Middle frontal gyrus (tissue), 1 donor: ENCODE data around the gene CHST11.
"Not testable (repeated sequence)": the region's sequence is repeated elsewhere in the genome, so short reads cannot be mapped to it uniquely, and the experiment has no call there.

Experiments used
- DNase-seq: peaks from one replicate; pipeline ENCODE4 v3.0.0-alpha.2; 2015; ENCODE audit warnings: low spot score; ENCODE audit errors: extremely low spot score

The CHST11 gene

GRCh38 chr12:104737113-104737512 is 280.4 kb downstream of the CHST11 start:
- DNase-seq, result no peak

GRCh38 chr12:104737791-104738301 is 281.1 kb downstream of the CHST11 start:
- DNase-seq, result no peak

GRCh38 chr12:104738331-104738730 is 281.6 kb downstream of the CHST11 start:
- no peak for DNase-seq

- DNase-seq, result no peak
Observed at GRCh38 chr12:104738776-104739642, 282.3 kb downstream of the CHST11 start.

GRCh38 chr12:104740668-104741067 is 283.9 kb downstream of the CHST11 start:
- DNase-seq, result no peak

- DNase-seq, result no peak
Observed at GRCh38 chr12:104741077-104741476, 284.3 kb downstream of the CHST11 start.

- DNase-seq, result no peak
Observed at GRCh38 chr12:104741497-104742367, 285.0 kb downstream of the CHST11 start.

- DNase-seq, result no peak
Observed at GRCh38 chr12:104742551-104743201, 285.9 kb downstream of the CHST11 start.

GRCh38 chr12:104743202-104743580 is 286.4 kb downstream of the CHST11 start:
- no peak for DNase-seq

- not testable (repeated sequence) for DNase-seq
Observed at GRCh38 chr12:104743753-104744548, 287.2 kb downstream of the CHST11 start.

GRCh38 chr12:104746467-104747088 is 289.8 kb downstream of the CHST11 start:
- DNase-seq, result no peak

GRCh38 chr12:104747330-104747729 is 290.6 kb downstream of the CHST11 start:
- DNase-seq, result no peak

GRCh38 chr12:104747955-104748354 is 291.2 kb downstream of the CHST11 start:
- DNase-seq, result no peak

- no peak for DNase-seq
Observed at GRCh38 chr12:104748356-104748755, 291.6 kb downstream of the CHST11 start.

- DNase-seq, result no peak
Observed at GRCh38 chr12:104748790-104749189, 292.0 kb downstream of the CHST11 start.

- DNase-seq, result no peak
Observed at GRCh38 chr12:104749545-104749944, 292.8 kb downstream of the CHST11 start.

- DNase-seq, result no peak
Observed at GRCh38 chr12:104750061-104750460, 293.3 kb downstream of the CHST11 start.

GRCh38 chr12:104751120-104751519 is 294.4 kb downstream of the CHST11 start:
- DNase-seq, result no peak

GRCh38 chr12:104751594-104751993 is 294.8 kb downstream of the CHST11 start:
- no peak for DNase-seq

- no peak for DNase-seq
Observed at GRCh38 chr12:104752016-104752415, 295.3 kb downstream of the CHST11 start.
